GM12864 (cell line): ENCODE measurements around the gene CUL9.

Source experiments
- DNase-seq: peaks from one replicate; pipeline ENCODE4 v3.0.0-alpha.2; 2011; ENCODE audit warnings: low read depth
- H3K4me3 ChIP-seq: 2 replicates; pipeline ENCODE4 v1.5.1; 2011; ENCODE audit warnings: mild to moderate bottlenecking, low read depth, low read length, control low read depth
- TF ChIP-seq, protein P1 (sequence below): IDR thresholded peaks from 2 replicates; pipeline ENCODE4 v1.5.1; 2011; ENCODE audit warnings: low read depth, mild to moderate bottlenecking, moderate library complexity, low read length, control low read depth, inconsistent platforms; ENCODE audit errors: missing control alignments

The CUL9 gene

DNA sequence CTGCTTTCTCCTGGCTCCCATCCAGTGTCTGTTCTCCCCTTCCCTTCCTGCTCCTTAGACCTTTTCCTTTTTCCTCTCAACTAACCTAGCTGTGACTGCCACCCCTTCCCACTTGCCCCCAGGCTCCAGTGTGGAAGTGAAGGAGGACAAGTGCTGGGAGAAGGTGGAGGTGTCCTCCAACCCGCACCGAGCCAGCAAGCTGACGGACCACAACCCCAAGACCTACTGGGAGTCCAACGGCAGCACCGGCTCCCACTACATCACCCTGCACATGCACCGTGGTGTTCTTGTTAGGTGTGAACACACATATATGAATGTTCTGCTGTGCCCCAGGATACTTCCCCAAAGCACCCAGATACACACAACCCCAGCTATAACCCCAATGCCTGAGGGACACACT, 18.5 kb downstream of the CUL9 start:
- DNase-seq = no peak
- TF ChIP-seq, protein P1, sequence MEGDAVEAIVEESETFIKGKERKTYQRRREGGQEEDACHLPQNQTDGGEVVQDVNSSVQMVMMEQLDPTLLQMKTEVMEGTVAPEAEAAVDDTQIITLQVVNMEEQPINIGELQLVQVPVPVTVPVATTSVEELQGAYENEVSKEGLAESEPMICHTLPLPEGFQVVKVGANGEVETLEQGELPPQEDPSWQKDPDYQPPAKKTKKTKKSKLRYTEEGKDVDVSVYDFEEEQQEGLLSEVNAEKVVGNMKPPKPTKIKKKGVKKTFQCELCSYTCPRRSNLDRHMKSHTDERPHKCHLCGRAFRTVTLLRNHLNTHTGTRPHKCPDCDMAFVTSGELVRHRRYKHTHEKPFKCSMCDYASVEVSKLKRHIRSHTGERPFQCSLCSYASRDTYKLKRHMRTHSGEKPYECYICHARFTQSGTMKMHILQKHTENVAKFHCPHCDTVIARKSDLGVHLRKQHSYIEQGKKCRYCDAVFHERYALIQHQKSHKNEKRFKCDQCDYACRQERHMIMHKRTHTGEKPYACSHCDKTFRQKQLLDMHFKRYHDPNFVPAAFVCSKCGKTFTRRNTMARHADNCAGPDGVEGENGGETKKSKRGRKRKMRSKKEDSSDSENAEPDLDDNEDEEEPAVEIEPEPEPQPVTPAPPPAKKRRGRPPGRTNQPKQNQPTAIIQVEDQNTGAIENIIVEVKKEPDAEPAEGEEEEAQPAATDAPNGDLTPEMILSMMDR = no peak
- no peak overlapping the region for H3K4me3 ChIP-seq

DNA sequence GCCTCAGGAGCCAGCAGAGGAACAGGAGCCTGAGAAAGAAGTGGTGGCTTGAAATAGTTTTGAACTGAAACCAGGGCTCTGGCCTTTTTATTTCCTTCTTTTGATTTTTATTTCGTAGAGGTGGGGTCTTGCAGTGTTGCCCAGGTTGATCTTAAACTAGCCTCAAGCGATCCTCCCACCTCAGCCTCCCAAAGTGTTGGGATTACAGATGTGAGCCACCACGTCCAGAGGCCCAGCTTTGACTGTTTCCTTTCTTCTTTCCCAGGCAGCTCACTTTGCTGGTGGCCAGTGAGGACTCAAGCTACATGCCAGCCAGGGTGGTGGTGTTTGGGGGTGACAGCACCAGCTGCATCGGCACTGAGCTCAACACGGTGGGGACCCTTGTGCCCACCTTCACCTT, 20.5 kb downstream of the CUL9 start:
- no peak overlapping the region for H3K4me3 ChIP-seq
- TF ChIP-seq, protein P1 = no peak
- DNase-seq = no peak

- TF ChIP-seq, protein P1 = no peak
- no peak for DNase-seq
- H3K4me3 ChIP-seq = no peak overlapping the region
Observed at GRCh38 chr6:43203029-43203717, 21.2 kb downstream of the CUL9 start.

DNA sequence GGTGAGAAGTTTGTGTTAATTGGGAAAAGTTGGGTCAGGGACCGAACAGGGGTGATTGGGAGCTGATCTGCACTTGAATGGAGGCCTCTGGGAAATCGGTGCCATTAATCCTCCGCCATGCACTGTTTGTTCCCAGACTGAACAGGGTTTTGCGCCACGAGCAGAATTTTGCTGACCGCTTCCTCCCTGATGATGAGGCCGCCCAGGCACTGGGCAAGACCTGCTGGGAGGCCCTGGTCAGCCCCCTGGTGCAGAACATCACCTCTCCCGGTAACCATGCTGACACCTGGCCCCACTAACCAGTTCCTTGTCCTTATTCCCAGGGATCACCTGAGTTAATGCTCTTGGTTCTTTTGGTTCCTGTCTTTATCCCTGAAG, 21.7 kb downstream of the CUL9 start:
- TF ChIP-seq, protein P1 = no peak
- no peak overlapping the region for H3K4me3 ChIP-seq
- DNase-seq = no peak

- TF ChIP-seq, protein P1 = no peak
- H3K4me3 ChIP-seq = no peak overlapping the region
Observed at GRCh38 chr6:43204271-43205105, 22.5 kb downstream of the CUL9 start.

GRCh38 chr6:43205849-43206248, 23.9 kb downstream of the CUL9 start:
- H3K4me3 ChIP-seq = no peak overlapping the region
- TF ChIP-seq, protein P1 = no peak
- no peak for DNase-seq

More at GRCh38 chr6:43204271-43205105, 22.5 kb downstream of the CUL9 start:
- DNase-seq = no peak
